Endothelial cell (in vitro differentiated cells): ENCODE data around the gene XPO5. TPM values are rescaled to one million over a fixed set of nuclear protein-coding genes. Genes with fewer than 3 reads are reported as not detected.

ENCODE experiments used
- DNase-seq: peaks from one replicate; pipeline ENCODE4 v3.0.0; 2021; ENCODE audit warnings: low spot score
- H3K27ac Mint-ChIP-seq: one replicate; pipeline ENCODE4 v1.8.0; 2021; ENCODE audit warnings: mixed read lengths, inconsistent platforms; ENCODE audit not compliant: unreplicated experiment
- H3K27me3 Mint-ChIP-seq: one replicate; pipeline ENCODE4 v1.8.0; 2021; ENCODE audit warnings: mild to moderate bottlenecking, moderate library complexity, mixed read lengths, inconsistent platforms; ENCODE audit not compliant: unreplicated experiment
- H3K36me3 Mint-ChIP-seq: one replicate; pipeline ENCODE4 v1.8.0; 2021; ENCODE audit warnings: mild to moderate bottlenecking, low read depth, mixed read lengths, inconsistent platforms; ENCODE audit not compliant: unreplicated experiment
- H3K4me1 Mint-ChIP-seq: one replicate; pipeline ENCODE4 v1.8.0; 2021; ENCODE audit warnings: mild to moderate bottlenecking, mixed read lengths, inconsistent platforms; ENCODE audit not compliant: unreplicated experiment
- H3K4me3 Mint-ChIP-seq: one replicate; pipeline ENCODE4 v1.8.0; 2021; ENCODE audit warnings: mild to moderate bottlenecking, mixed read lengths, inconsistent platforms; ENCODE audit not compliant: unreplicated experiment
- H3K9me3 Mint-ChIP-seq: one replicate; pipeline ENCODE4 v1.8.0; 2021; ENCODE audit warnings: mixed read lengths, inconsistent platforms; ENCODE audit not compliant: unreplicated experiment
- CTCF ChIP-seq: fragments of 200-600 bp; sonication (generic); IDR thresholded peaks from one replicate; pipeline ENCODE4 v1.5.0; 2021; ENCODE audit warnings: antibody characterized with exemption; ENCODE audit not compliant: unreplicated experiment
- long read RNA-seq: library from polyadenylated mRNA; unstranded; transcript quantifications from one replicate; pipeline ENCODE4 v2.0.0, GENCODE V29; 2020; ENCODE audit not compliant: unreplicated experiment
- total RNA-seq: library from RNA; stranded (reverse); fragmentation: NEBNext Ultra II Directional; extraction: Animal tissue kit (Norgen Biotek cat#: 25700); gene quantifications from one replicate; pipeline ENCODE4 v1.2.1, GENCODE V29; 2021; ENCODE audit not compliant: unreplicated experiment

The XPO5 gene
- 37.6 TPM for total RNA-seq
- long read RNA-seq, full-length matches to known transcripts: 4 of 5 reads
- long read RNA-seq, partial matches to known transcripts: 1 of 5 reads
- long read RNA-seq, other reads (novel, unspliced or antisense): 0 of 5 reads

- Mint-ChIP-seq H3K9me3 (no peaks in the 10 kb centered on the region), H3K27me3 (peaks cover 9% of the 10 kb centered on the region), H3K36me3 (peaks cover 10% of the 10 kb centered on the region), H3K27ac (peak within 1 kb of the TSS; percentile 70), H3K4me3 (peak within 1 kb of the TSS; percentile 99), H3K4me1 (peaks cover 14% of the 10 kb centered on the region)
- TF ChIP-seq CTCF: no peak
- DNase-seq: peak; percentile 93
Measured at GRCh38 chr6:43575772-43576551, at the start of gene XPO5, which contains the start of gene POLH. Gene XPO5, minus strand, starts transcription at chr6:43576038. Its CDS starts 174 bp downstream, at chr6:43575864. Gene POLH, plus strand, starts transcription at chr6:43576185. Its CDS starts 6,135 bp downstream, at chr6:43582320.

- H3K27me3 Mint-ChIP-seq: peaks cover 16% of the 10 kb centered on the region
- H3K4me1 Mint-ChIP-seq: peaks cover 44% of the 10 kb centered on the region
- no peak for TF ChIP-seq CTCF
- H3K27ac Mint-ChIP-seq: peak overlapping the region; percentile 48
- peaks cover 49% of the 10 kb centered on the region for H3K36me3 Mint-ChIP-seq
- H3K9me3 Mint-ChIP-seq: no peaks in the 10 kb centered on the region
- no peak overlapping the region for H3K4me3 Mint-ChIP-seq
- DNase-seq: no peak
Measured at GRCh38 chr6:43625393-43625992, 49.7 kb upstream of the XPO5 start.

GRCh38 chr6:43624786-43625288 lies 49.0 kb upstream of the XPO5 start:
- peaks cover 50% of the 10 kb centered on the region for H3K36me3 Mint-ChIP-seq
- no peak overlapping the region for H3K27ac Mint-ChIP-seq
- H3K4me3 Mint-ChIP-seq: no peak overlapping the region

GRCh38 chr6:43623880-43624785 lies 48.3 kb upstream of the XPO5 start:
- no peaks in the 10 kb centered on the region for H3K9me3 Mint-ChIP-seq
- peaks cover 45% of the 10 kb centered on the region for H3K4me1 Mint-ChIP-seq
- no peak for TF ChIP-seq CTCF
- peak overlapping the region; percentile 42 for H3K27ac Mint-ChIP-seq
- DNase-seq: no peak
- H3K4me3 Mint-ChIP-seq: peak overlapping the region; percentile 73
- peaks cover 50% of the 10 kb centered on the region for H3K36me3 Mint-ChIP-seq
- H3K27me3 Mint-ChIP-seq: peaks cover 7% of the 10 kb centered on the region

More at GRCh38 chr6:43624786-43625288, 49.0 kb upstream of the XPO5 start:
- peaks cover 10% of the 10 kb centered on the region for H3K27me3 Mint-ChIP-seq
- TF ChIP-seq CTCF: no peak
- DNase-seq: no peak
- H3K4me1 Mint-ChIP-seq: peaks cover 45% of the 10 kb centered on the region
- no peaks in the 10 kb centered on the region for H3K9me3 Mint-ChIP-seq
